ENCODE measurements around the gene PRPF8.

Gene PRPF8

GRCh38 chr17:1624650-1625049 is 60.0 kb downstream of the PRPF8 start:
- no peak for DNase-seq

GRCh38 chr17:1623057-1623630 is 61.5 kb downstream of the PRPF8 start:
- DNase-seq: no peak

GRCh38 chr17:1621273-1621954 is 63.3 kb downstream of the PRPF8 start:
- no peak for DNase-seq

GRCh38 chr17:1620486-1620885 is 64.2 kb downstream of the PRPF8 start:
- no peak for DNase-seq

GRCh38 chr17:1617620-1618174 is 67.0 kb downstream of the PRPF8 start:
- DNase-seq: no peak

- no peak for DNase-seq
Measured at GRCh38 chr17:1616101-1616500, 68.6 kb downstream of the PRPF8 start.

- no peak for DNase-seq
Measured at GRCh38 chr17:1612400-1612799, 72.3 kb downstream of the PRPF8 start.

- no peak for DNase-seq
Measured at GRCh38 chr17:1611715-1612114, 73.0 kb downstream of the PRPF8 start.

GRCh38 chr17:1608676-1609075 is 76.0 kb downstream of the PRPF8 start:
- no peak for DNase-seq

GRCh38 chr17:1607971-1608320 is 76.7 kb downstream of the PRPF8 start:
- DNase-seq: no peak

GRCh38 chr17:1606352-1606985 is 78.2 kb downstream of the PRPF8 start:
- no peak for DNase-seq

GRCh38 chr17:1605681-1606351 is 78.9 kb downstream of the PRPF8 start:
- no peak for DNase-seq

GRCh38 chr17:1604831-1605528 is 79.7 kb downstream of the PRPF8 start:
- no peak for DNase-seq

GRCh38 chr17:1601571-1601970 is 83.1 kb downstream of the PRPF8 start:
- DNase-seq: no peak

Data from NCI-H345 (cell line).